Stimulated activated CD4-positive, alpha-beta T cell treated with anti-CD3 and anti-CD28 coated beads, TNF-alpha, amount 100 ng/mL, for 1 hour (primary cell): Measurements from ENCODE around the gene CHAF1B.
"Not testable (repeated sequence)": the region's sequence is repeated elsewhere in the genome, so short reads cannot be mapped to it uniquely, and the experiment has no call there.

Experiments
- DNase-seq, 3 donors: peaks; one replicate each; pipeline ENCODE4 v3.0.0-alpha.2; 2020; ENCODE audit warnings: low read depth in 3 of 3, low spot score in 1 of 3

Gene CHAF1B

DNA sequence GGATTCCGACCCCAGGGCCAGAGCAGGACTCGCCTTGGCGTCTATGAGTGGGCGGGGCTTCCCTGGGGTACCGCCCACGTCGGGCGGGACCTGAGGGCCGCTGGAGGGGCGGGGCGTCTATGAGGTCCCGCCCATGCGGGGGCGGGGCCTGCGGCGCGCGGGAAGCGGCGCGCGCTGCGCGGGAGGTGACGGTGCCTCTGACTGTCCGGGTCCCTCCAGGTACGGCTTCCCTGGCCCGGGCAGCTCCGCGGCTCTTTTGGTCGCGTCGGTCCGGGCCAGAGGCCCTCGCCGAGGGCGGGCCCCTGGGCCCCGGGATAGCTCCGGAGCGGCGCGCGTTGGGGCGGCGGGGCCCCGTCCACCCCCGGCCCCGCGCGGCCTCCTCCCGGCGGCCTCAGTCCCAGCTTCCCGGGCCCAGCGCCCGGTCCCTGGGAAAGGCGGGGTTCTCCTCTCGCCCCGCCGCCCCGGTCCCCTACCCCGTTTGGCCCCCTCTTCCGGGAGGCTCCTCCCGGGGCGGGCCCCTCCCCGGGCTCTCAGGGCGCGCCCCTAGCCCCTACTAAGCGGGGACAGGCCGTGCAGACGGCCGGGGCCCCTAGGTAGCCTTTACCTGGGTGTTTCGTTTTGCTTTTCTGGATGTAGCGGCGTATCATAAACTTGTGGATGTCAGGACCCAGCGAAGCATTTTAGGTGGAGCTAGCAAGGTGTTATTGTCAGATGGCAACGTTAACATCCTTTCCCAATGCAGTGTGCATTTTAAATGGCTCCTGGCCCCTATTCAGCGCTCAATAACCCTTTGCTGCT, at the start of gene CHAF1B:
CHAF1B (plus strand) TSS at position 160 of the 798 bp plus-strand sequence. CDS start 745 bp downstream, outside the sequence.
- peak; percentile 46 to 82 (median 65) for DNase-seq

DNA sequence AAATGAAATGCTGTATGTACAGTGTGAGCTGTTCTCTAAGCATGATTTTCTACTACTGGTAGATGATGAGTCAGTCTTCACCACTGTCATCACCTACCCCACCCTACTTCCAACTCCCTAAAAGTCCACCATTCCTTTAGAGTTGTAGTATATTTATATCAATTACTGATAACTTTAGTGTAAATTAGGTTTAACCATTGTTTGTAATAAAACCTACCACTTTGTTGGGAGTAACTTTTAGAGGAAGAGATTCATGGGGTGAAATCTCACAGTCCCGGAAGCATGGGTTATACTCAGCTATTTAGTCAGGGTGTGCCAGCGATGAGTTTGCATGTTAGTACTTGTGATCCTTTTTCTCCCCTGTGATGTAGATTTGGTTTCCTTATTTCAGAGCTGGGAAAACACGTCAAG, 48.1 kb upstream of the CHAF1B start:
- no peak for DNase-seq

DNA sequence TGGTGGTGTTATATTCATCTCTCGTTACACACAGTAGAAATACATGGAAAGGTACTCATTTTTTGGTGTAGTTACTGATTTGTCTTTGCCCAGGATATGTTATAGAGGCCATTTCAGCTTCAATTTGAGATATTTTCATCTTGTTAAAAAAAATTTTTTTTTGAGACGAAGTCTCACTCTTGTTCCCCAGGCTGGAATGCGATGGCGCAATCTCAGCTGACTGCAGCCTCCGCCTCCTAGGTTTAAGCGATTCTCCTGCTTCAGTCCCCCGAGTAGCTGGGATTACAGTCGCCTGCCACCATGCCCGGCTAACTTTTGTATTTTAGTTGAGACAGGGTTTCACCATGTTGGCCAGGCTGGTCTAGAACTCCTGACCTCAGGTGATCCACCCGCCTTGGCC, 46.2 kb upstream of the CHAF1B start:
- no peak for DNase-seq

DNA sequence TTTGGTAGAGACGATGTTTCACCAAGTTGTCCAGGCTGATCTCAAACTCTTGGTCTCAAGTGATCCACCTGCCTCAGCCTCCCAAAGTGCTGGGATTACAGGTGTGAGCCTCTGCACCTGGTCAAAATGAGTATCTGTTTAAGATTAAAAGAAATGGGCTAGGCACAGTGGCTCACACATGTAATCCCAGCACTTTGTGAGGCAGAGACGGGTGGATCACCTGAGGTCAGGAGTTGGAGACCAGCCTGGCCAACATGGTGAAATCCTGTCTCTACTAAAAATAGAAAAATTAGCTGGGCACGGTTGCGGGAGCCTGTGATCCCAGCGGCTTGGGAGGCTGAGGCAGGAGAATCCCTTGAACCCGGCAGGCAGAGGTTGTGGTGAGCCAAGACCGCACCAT, 42.6 kb upstream of the CHAF1B start:
- not testable (repeated sequence) for DNase-seq

DNA sequence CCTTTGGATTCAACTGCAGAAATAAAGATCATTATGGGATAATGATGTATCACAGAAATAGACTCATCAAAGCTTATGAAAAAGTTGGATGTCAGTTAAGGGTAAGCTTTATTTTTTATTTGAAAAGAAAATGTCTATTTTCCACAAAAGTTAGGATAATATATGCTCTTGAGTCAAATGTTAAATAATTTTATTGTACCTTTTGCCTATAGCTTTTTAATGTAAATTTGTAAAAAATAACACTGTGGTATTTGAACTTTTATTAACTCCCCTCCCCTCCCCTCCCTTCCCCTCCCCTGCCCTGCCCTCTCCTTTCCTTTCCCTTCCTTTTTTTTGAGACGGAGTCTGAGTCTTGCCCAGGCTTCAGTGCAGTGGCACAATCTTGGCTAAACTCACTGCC, 40.3 kb upstream of the CHAF1B start:
- no peak for DNase-seq

DNA sequence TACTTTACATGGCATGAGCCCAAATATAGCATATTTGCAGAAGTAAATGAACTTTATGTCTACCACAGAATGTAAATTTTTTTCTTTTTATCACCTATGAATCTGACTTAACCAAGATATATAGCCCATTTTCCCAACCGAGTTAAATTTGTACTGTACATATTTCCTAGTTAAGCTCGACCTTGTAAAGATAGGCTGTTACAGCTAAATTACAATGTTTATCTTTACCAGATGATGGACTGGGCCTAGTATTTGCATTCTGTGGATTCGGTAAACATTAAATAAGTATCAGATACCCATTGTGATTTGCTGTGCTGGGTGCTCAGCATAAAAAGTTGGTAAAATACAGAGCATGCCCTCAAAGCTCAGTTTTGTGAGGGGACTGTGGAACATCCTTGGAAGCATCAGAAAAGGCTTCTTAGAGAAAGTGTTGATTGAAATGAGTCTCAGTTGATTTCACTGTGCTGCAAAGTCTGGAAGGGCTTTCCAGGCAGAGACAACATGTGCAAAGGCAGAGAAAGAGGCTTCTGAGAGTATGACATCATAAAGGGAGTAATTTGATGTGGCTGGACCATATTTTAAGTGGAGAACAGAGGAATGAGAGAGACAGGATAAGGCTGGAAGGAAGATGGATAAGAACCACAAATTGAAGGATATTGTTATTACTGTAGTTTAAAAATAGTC, 37.8 kb upstream of the CHAF1B start:
- DNase-seq = no peak

DNA sequence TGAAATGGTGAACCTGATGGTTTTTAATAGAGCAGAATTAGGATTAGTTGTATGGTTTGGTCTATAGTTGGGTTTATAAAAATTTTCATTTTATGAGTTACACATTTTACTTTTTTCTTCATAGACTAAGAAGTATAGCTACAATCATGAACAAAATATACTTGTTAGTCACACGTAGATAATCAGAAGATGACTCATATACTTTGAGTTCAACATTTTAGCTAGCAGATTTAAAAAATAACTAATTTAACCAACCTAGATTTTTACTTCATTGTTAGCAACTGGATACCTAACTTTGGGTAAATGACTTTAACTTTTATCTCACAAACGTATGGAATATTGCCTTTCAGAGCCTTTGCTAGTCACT, 37.2 kb upstream of the CHAF1B start:
- DNase-seq = no peak

DNA sequence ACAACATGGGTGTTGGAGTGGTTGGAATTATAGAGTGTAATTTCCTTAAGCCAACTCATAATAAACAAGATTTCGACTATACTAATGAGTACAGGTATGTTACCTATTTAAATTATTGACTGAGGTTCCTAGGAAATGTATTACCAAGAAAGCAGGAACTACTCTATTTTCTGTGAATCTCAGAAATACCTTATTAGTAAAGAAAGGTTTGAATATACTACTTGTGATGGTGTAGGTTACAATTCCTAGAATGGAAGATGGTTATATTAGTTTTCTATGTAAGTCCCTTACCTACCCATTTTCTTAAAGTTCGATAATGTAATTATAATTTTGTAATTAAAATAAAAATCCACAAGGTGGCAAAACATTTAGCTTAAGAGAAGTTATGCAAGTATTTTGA, 35.9 kb upstream of the CHAF1B start:
- DNase-seq = no peak

DNA sequence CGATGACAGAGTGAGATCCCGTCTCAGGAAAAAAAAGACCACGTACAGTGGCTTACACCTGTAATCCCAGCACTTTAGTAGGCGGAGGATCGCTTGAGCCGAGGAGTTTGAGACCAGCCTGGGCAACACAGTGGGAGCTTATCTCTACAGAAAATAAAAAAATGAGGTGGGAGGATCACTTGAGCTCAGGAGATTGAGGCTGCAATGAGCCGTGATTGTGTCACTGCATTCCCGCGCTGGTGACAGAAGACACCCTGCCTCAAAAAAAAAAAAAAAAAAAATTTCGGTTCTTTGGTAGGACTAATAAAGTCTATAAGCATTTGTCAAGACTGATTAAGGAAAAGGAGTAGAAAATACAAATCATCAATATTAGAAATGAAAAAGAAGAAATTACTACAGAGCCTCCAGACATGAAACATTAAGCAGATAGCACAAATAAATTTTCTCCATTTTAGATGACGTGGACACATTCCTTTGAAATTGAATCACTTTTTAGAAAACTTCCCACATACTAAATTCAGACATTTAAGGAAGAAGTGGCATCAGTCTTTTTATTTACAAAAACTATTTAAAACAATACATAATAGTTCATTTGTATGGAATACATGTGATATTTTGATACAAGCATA, 34.8 kb upstream of the CHAF1B start:
- no peak for DNase-seq

DNA sequence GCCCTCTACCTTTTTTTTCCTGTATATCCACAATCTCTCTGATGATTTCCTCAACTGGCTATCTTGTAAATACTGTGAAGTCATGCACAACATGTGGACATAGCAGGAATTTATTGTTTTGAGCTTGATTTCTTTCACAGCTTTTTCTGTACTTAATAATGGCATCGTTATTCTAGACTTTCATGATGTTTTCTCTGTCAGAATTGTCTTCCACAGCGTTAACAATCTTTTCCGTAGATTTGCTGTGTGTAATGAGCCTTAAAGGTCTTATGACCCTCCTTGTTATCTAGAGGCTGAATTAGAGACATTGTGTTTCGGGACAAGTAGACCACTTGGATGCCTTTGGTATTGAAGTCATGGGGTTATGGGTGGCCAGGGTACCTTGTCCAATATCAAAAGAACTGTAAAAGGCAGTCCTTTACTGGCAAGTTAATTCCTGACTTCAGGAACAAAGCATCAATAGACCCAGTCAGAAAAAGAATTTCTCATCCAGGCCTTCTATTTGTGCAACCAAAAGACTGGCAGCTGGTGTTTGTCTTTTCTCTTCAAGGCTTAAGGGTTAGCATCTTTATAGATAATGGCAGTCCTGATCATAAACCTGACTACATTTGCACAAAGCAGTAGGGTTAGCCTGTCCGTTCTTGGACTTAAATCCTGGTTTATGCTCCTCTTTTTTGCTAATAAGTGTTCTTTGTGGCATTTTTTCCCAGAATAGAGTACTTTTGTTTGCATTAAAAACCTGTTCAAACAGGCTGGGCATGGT, 30.1 kb upstream of the CHAF1B start:
- DNase-seq = no peak

DNA sequence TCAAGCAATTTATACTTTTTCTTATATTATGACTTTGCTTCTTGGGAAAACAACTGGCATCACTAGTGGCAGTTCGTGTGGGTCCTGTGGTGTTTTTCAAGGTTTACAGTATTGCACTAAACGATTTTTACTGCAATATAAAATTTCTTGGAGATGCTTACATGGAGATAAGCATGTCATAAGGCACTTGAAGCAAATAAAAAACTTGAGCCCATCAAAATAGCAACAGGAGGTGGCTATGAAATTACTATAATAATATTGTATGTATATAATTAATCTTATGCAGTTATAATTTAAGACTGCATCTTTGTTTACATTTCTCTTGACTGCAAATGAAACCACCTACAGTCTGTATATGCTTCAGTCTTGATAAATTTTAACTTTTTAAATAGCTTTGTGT, 29.3 kb upstream of the CHAF1B start:
- DNase-seq = no peak

DNA sequence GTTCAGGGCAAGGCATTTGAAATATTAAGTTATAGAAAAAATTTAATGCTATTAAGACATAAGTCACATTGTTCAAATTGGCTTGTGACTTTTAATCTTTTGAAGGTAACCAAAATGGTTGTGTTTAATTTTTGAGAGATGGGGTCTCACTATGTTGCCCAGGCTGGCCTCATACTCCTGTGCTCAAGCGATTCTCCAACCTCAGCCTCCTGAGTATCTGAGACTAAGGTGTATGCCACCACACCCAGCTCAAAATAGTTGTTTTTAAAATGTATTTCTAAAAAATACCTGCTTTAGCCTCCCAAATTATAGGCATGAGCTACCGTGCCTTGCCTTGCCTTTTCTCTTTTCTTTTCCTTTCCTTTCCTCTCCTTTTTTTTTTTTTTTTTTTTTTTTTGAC, 26.0 kb upstream of the CHAF1B start:
- no peak for DNase-seq

DNA sequence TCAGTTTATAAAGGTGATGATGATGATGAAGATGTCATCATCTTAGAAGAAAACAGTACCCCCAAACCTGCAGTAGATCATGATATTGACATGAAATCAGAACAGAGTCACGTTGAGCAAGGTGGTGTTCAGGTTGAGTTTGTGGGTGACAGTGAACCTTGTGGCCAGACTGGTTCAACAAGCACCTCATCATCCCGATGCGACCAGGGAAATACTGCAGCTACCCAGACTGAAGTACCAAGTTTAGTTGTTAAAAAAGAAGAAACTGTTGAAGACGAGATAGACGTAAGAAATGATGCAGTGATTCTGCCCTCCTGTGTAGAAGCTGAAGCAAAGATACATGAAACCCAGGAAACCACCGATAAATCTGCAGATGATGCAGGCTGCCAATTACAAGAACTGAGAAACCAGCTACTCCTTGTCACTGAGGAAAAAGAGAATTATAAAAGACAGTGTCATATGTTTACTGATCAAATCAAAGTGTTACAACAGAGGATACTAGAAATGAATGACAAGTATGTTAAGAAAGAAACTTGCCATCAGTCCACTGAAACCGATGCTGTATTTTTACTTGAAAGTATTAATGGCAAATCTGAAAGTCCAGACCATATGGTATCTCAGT, 16.0 kb upstream of the CHAF1B start:
- no peak for DNase-seq

DNA sequence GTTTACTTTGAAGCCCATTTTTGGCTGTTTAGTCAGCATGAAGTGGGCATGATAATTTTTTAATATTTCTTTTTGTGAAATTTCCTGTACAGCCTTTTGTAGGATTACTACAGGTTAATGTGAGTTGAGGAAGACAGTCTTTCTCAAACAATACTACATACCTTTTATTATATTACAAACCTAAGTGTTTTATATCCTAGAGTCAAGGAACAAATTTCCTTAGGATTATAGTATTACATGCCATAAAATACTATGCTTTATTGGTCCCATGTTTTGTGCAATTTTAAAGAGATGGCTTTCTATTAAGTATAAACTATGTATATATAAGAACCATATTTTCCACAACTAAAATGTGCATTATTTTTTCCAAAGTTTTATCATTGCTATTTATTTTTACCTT, 9.2 kb upstream of the CHAF1B start:
- DNase-seq = no peak

DNA sequence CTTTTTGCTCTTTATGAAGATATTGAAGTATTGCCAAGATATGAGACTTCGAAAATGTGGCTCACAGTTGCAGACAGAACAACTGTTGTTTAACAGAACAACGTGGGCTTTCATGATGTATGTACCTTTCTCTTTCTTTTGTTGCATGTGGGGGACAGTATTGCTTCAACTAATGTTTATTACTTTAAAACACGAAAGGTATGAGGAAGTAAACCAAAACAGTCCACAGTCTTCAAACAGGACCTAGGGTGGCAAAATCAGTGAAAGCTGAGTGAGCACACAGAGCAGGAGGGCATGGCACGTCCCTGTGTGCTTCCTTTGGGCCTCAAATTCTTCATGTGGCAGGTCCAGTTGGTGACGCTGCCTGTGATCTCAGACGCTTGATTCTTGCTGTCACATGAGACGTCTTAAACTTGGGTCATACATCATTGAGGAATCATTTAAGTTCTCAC, 7.8 kb upstream of the CHAF1B start:
- no peak for DNase-seq

DNA sequence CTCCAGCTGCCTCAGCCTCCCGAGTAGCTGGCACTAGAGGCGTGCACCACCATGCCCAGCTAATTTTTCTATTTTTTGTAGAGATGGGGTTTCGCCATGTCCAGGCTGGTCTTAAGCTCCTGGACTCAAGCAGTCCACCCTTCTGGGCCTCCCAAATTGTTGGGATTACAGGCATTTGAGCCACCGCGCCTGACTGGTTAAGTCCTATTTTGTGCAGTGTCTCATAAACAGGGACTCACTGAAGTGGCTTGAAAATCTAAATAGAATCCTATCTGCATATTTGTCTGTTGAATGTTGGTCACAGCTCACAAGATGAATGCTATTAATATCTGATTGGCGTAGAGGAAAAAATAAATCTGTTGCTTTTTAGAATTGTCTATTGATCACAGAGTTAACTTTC, 5.9 kb upstream of the CHAF1B start:
- DNase-seq = no peak

DNA sequence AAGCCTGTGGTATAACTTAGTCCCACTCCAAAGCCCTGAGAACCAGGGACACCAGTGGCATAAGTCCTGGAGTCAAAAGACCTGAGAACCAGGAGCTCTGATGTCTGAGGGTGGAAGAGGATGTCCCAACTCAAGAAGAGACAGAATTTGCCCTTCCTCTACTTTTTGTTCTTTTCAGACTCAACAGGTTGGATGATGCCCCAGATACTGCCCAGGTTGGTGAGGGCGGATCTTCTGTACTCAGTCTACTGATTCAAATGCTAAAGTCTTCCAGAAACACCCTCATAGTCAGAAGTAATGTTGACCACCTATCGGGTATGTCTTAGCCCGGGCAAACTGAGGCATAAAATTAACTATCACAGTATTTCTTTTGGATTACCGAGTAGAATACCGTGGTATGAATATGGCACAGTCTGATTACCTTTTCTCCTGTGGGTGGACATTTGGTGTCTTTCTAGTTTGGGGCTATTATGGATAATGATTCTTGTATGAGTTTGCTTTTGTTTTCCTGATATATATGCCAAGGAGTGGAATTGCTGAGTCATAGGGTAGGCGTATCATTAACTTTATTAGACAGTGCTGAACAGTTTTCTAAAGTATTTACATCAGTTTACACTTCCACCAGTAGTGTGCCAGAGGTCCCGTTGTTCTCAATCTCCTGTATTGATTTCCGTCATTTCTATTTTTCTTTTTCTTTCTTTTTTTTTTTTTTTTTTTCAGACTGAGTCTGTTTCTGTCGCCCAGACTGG, 3.2 kb upstream of the CHAF1B start:
- no peak for DNase-seq

DNA sequence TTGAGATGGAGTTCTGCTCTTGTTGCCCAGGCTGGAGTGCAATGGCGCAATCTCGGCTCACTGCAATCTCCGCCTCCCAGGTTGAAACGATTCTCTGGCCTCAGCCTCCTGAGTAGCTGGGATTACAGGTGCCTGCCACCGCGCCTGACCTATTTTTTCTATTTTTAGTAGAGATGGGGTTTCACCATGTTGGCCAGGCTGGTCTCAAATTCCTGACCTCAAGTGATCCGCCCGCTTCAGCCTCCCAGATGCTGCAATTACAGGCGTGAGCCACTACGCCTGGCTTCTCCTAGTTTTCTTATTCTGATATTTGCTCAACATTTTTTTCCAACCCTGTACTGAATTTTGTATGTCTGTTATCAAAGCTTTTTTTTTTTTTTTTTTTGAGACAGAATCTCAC, 2.5 kb upstream of the CHAF1B start:
- DNase-seq = not testable (repeated sequence)

DNA sequence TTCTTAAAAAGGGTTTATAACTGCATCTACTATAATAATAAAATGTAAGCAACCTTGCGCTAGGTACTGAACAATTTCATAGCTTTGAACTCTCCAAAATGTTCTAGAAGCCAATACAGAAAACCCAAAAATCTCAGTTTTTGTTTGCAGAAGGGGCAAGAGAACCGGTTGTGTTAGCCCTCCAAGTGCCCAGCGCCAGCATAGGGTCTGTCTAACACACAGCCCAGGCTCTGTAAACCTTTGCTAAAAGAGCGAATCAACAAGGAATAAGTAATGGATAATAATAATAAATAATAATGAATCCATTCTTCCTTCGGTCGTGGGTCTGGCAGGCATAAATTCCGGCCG, 333 bp upstream of the CHAF1B start:
- DNase-seq = no peak

DNA sequence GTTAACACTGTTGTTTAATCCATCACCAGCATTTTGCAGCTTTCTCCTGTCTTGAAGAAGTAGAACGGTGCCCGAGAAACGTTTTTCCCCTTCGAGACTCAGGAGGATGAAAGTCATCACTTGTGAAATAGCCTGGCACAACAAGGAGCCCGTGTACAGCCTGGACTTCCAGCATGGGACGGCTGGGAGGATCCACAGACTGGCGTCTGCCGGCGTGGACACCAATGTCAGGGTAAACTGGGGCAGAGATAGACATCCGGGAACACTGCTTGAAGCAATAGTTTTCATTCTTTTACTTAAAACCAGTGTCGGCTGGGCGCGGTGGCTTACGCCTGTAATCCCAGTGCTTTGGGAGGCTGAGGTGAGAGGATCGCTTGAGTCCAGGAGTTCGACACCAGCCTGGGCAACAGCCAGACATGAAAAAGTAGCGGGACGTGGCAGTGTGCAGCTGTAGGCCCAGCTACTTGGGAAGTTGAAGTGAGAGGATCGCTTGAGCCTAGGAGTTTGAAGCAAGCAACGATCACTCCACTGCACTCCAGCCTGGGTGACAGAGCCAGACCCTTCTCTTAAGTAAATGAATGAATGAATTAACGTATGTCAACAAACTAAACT, 945 bp downstream of the CHAF1B start:
- DNase-seq = no peak
